GM19397 (cell line): ENCODE data around the gene TBCK.
"Not testable (repeated sequence)": the region's sequence is repeated elsewhere in the genome, so short reads cannot be mapped to it uniquely, and the experiment has no call there.

ENCODE experiments used
- ATAC-seq: cut with Tn5 transposase; IDR thresholded peaks from one replicate; pipeline ENCODE4 v1.9.1; 2021; ENCODE audit warnings: mild to moderate bottlenecking, moderate library complexity; ENCODE audit not compliant: unreplicated experiment

The TBCK gene

GRCh38 chr4:106132045-106132444 is 184.0 kb downstream of the TBCK start:
- ATAC-seq: no peak

- no peak for ATAC-seq
Measured at GRCh38 chr4:106126062-106126461, 189.9 kb downstream of the TBCK start.

GRCh38 chr4:106119949-106120555 is 196.0 kb downstream of the TBCK start:
- not testable (repeated sequence) for ATAC-seq

GRCh38 chr4:106116025-106116424 is 200.0 kb downstream of the TBCK start:
- no peak for ATAC-seq

- no peak for ATAC-seq
Measured at GRCh38 chr4:106114270-106114669, 201.7 kb downstream of the TBCK start.

GRCh38 chr4:106111778-106112469 is 204.1 kb downstream of the TBCK start:
- not testable (repeated sequence) for ATAC-seq

GRCh38 chr4:106109929-106110328 is 206.1 kb downstream of the TBCK start:
- no peak for ATAC-seq

GRCh38 chr4:106105697-106106096 is 210.3 kb downstream of the TBCK start:
- no peak for ATAC-seq

GRCh38 chr4:106104276-106104675 is 211.7 kb downstream of the TBCK start:
- ATAC-seq: no peak

GRCh38 chr4:106096454-106096853 is 219.6 kb downstream of the TBCK start:
- ATAC-seq: no peak

GRCh38 chr4:106095408-106095807 is 220.6 kb downstream of the TBCK start:
- ATAC-seq: no peak

- ATAC-seq: no peak
Measured at GRCh38 chr4:106092361-106093040, 223.5 kb downstream of the TBCK start.

GRCh38 chr4:106090826-106091225 is 225.2 kb downstream of the TBCK start:
- ATAC-seq: no peak

- ATAC-seq: no peak
Measured at GRCh38 chr4:106083065-106083464, 232.9 kb downstream of the TBCK start.

- no peak for ATAC-seq
Measured at GRCh38 chr4:106080376-106080775, 235.6 kb downstream of the TBCK start.

- ATAC-seq: no peak
Measured at GRCh38 chr4:106079616-106080015, 236.4 kb downstream of the TBCK start.

GRCh38 chr4:106065018-106065417 is 251.0 kb downstream of the TBCK start:
- no peak for ATAC-seq

GRCh38 chr4:106063009-106063408 is 253.0 kb downstream of the TBCK start:
- no peak for ATAC-seq

GRCh38 chr4:106062452-106062875 is 253.5 kb downstream of the TBCK start:
- ATAC-seq: no peak

GRCh38 chr4:106058921-106059320 is 257.1 kb downstream of the TBCK start:
- no peak for ATAC-seq

- no peak for ATAC-seq
Measured at GRCh38 chr4:106056914-106057313, 259.1 kb downstream of the TBCK start.

- no peak for ATAC-seq
Measured at GRCh38 chr4:106051514-106051913, 264.5 kb downstream of the TBCK start.
